Vagina (tissue), 2 donors: ENCODE results near the gene ATP11A.

Source experiments
- CTCF ChIP-seq, 3 experiments: fragments of 450-650 bp in 2 of 3; fragments of 200-600 bp in 1 of 3; sonication (generic) in 1 of 3; IDR thresholded peaks; one replicate each; pipeline ENCODE4 v1.5.1; 2017 to 2019; ENCODE audit warnings: antibody characterized with exemption in 3 of 3, mild to moderate bottlenecking in 2 of 3, moderate library complexity in 2 of 3
- POLR2AphosphoS5 ChIP-seq, 2 donors: sonication (generic); formaldehyde crosslinking; IDR thresholded peaks; one replicate each; pipeline ENCODE4 v1.9.0; 2017; ENCODE audit warnings: antibody characterized with exemption in 2 of 2, mild to moderate bottlenecking in 2 of 2, low read depth in 1 of 2; ENCODE audit not compliant: insufficient read depth in 1 of 2

GRCh38 chr13:112679932-112680677 lies 9.7 kb upstream of the ATP11A start:
- no peak for TF ChIP-seq CTCF (IDR thresholded peaks at IDR 0.05)
- no peak for TF ChIP-seq POLR2AphosphoS5 (IDR thresholded peaks at IDR 0.05; ENCODE audit: insufficient read depth in 1 of 2, low read depth in 1 of 2)
